ENCODE data around the gene TMEM117. TPM values are rescaled to one million over a fixed set of nuclear protein-coding genes. Genes with fewer than 3 reads are reported as not detected.

TMEM117 gene
- total RNA-seq, 6 experiments from 2014 or later: 2.4 to 15.3 (median 3.1) TPM

- H3K4me3 ChIP-seq: no peak overlapping the region
- no peak for DNase-seq
- ATAC-seq: no peak
- H3K9me3 ChIP-seq: no peaks in the 10 kb centered on the region
- WGBS (ENCODE audit: insufficient coverage, low coverage, low lambda C conversion rate, missing lambda C conversion rate): 92% methylated on average over 2 of the region's 3 CpGs
- intact Hi-C loops (cut with DNase I): no loop called here
- H3K36me3 ChIP-seq: no peaks in the 10 kb centered on the region
- H3K4me1 ChIP-seq: no peaks in the 10 kb centered on the region
- no peak for TF ChIP-seq POLR2A (IDR thresholded peaks at IDR 0.05)
- no peak for TF ChIP-seq CTCF (IDR thresholded peaks at IDR 0.05)
- no peaks in the 10 kb centered on the region for H3K27me3 ChIP-seq
- no peak overlapping the region for H3K27ac ChIP-seq
These were observed 256.2 kb downstream of the TMEM117 start for GRCh38 chr12:44091948-44092606.

GRCh38 chr12:44098786-44099185, 262.9 kb downstream of the TMEM117 start:
- TF ChIP-seq POLR2A (IDR thresholded peaks at IDR 0.05) (no peak), CTCF (IDR thresholded peaks at IDR 0.05) (no peak)
- Histone ChIP-seq H3K4me1 (no peaks in the 10 kb centered on the region), H3K36me3 (no peaks in the 10 kb centered on the region), H3K27ac (no peak overlapping the region), H3K4me3 (no peak overlapping the region), H3K9me3 (no peaks in the 10 kb centered on the region), H3K27me3 (no peaks in the 10 kb centered on the region)
- WGBS (ENCODE audit: insufficient coverage, low coverage, low lambda C conversion rate, missing lambda C conversion rate): 83% methylated on average over 1 of the region's 1 CpG
- DNase-seq (no peak), ATAC-seq (no peak)
- intact Hi-C loops (cut with DNase I): no loop called here

- DNase-seq: no peak
- no peaks in the 10 kb centered on the region for H3K4me1 ChIP-seq
- TF ChIP-seq POLR2A (IDR thresholded peaks at IDR 0.05): no peak
- TF ChIP-seq CTCF (IDR thresholded peaks at IDR 0.05): no peak
- WGBS (ENCODE audit: insufficient coverage, low coverage, low lambda C conversion rate, missing lambda C conversion rate): 79% methylated on average over 1 of the region's 1 CpG
- no peak overlapping the region for H3K4me3 ChIP-seq
- intact Hi-C loops (cut with DNase I): no loop called here
- ATAC-seq: no peak
- no peaks in the 10 kb centered on the region for H3K36me3 ChIP-seq
- H3K27ac ChIP-seq: no peak overlapping the region
- H3K9me3 ChIP-seq: no peaks in the 10 kb centered on the region
- no peaks in the 10 kb centered on the region for H3K27me3 ChIP-seq
These were observed 263.6 kb downstream of the TMEM117 start for GRCh38 chr12:44099486-44099885.

- TF ChIP-seq POLR2A (IDR thresholded peaks at IDR 0.05) (no peak), CTCF (IDR thresholded peaks at IDR 0.05) (no peak)
These were observed 264.4 kb downstream of the TMEM117 start for GRCh38 chr12:44100264-44100663.

More at GRCh38 chr12:44100264-44100663, 264.4 kb downstream of the TMEM117 start:
- intact Hi-C loops (cut with DNase I): no loop called here
- Histone ChIP-seq H3K4me3 (no peak overlapping the region), H3K27ac (no peak overlapping the region), H3K36me3 (no peaks in the 10 kb centered on the region), H3K4me1 (no peaks in the 10 kb centered on the region), H3K9me3 (no peaks in the 10 kb centered on the region), H3K27me3 (no peaks in the 10 kb centered on the region)
- no peak for DNase-seq
- 92% methylated on average over 2 of the region's 2 CpGs for WGBS (ENCODE audit: insufficient coverage, low coverage, low lambda C conversion rate, missing lambda C conversion rate)
- no peak for ATAC-seq
